GM18507 (cell line): ENCODE measurements around the gene WDR74.
"Not testable (repeated sequence)": the region's sequence is repeated elsewhere in the genome, so short reads cannot be mapped to it uniquely, and the experiment has no call there.

ENCODE experiments used
- DNase-seq: peaks from one replicate; pipeline ENCODE4 v3.0.0; 2011; ENCODE audit warnings: low read depth; ENCODE audit not compliant: insufficient read length; ENCODE audit errors: extremely low spot score
- FAIRE-seq: peaks from 2 replicates; lab custom pipeline; 2011; peaks lifted over from hg19 to GRCh38; lab: Jason Lieb, UNC

The WDR74 gene

DNA sequence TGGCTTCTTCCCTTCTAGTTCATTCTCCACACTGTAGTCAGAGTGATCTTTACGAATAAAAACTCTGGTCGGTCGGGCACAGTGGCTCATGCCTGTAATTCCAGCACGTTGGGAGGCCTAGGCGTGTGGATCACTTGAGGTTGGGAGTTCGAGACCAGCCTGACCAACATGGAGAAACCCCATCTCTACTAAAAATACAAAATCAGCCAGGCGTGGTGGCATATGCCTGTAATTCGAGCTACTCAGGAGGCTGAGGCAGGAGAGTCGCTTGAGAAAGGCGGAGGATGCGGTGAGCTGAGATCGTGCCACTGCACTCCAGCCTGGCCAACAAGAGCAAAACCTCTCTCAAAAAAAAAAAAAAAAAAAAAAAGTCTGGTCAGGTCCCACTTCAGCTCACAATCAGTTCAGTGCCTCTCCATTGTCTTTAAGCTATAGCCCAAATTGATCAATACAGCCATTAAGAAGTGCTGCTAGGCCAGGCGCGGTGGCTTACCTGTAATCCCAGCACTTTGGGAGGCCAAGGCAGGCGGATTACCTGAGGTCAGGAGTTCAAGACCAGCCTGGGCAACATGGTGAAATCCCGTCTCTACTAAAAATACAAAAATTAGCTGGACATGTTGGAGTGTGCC, 22.3 kb upstream of the WDR74 start:
- FAIRE-seq, DNase-seq: not testable (repeated sequence)

DNA sequence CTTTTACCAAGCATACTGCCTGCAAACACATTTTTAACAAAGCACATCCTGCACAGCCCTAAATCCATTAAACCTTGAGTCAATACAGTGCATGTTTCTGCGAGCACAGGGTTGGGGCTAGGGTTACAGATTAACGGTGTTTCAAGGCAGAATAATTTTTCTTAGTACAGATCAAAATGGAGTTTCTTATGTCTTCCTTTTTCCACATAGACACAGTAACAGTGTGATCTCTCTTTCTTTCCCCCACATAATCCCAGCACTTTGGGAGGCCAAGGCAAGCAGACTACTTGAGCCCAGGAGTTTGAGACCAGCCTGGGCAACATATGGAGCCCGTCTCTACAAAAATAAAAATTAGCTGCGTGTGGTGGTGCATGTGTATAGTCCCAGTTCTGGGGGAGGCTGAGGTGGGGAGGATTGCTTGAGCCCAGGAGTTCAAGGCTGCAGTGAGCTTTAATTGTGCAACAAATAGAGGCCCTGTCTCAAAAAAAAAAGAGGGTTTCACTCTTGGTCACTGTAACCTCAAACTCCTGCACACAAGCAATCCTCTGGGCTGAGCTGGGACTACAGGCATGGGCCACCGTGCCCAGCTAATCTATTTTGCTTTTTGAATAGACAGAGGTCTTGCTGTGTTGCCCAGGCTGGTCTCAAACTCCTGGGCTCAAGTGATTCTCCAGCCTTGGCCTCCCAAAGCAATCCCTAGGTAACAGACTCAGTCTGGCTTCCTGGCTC, 21.6 kb upstream of the WDR74 start:
- no peak for DNase-seq
- FAIRE-seq: no peak

DNA sequence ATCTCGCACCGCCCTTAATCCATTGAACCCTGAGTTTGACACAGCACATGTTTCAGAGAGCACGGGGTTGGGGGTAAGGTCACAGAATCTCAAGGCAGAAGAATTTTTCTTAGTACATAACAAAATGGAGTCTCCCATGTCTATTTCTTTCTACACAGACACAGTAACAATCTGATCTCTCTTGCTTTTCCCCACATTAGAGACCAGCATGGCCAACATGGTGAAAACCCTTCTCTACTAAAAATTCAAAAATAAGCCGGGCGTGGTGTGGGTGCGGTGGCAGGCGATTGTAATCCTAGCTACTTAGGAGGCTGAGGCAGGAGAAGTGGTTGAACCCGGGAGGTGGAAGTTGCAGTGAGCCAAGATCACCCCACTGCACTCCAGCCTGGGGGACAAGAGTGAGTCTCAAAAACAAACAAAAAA, 19.9 kb upstream of the WDR74 start:
- FAIRE-seq, DNase-seq: not testable (repeated sequence)

DNA sequence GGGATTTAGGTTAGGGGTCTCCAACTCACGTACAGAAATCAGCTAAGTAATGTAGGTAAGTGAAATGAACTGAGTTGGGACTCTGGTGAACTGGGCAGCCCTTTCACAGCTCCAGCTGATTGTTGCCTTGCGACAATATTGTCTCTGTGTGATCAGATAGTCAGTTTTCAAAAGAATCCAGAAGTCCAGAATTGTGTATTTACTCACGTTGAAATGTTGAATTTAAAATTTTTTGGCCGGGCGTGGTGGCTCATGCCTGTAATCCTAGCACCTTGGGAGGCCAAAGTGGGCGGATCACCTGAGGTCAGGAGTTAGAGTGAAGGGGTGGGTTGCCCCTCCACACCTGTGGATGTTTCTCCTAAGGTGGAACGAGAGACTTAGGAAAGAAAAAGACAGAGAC, 18.8 kb upstream of the WDR74 start:
- no peak for FAIRE-seq
- no peak for DNase-seq

DNA sequence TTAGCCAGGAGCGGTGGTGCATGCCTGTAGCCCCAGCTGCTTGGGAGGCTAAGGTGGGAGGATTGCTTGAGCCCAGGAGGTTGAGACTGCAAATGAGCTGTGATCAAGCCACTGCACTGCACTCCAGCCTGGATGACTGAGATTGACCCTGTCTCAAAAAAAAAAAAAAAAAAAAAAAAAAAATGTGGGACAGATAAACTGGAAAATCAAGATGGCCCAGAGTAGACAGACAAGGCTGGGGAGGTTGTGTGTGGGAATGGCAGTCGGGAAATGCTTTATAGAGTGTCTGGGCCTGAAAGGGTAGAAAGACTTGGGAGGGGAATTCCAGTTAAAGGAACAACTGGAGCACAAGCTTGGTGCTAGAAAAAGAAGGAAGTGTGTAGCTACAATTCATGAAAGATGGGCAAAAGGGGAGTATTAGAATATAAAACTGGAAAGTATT, 18.2 kb upstream of the WDR74 start:
- DNase-seq: no peak
- no peak for FAIRE-seq

DNA sequence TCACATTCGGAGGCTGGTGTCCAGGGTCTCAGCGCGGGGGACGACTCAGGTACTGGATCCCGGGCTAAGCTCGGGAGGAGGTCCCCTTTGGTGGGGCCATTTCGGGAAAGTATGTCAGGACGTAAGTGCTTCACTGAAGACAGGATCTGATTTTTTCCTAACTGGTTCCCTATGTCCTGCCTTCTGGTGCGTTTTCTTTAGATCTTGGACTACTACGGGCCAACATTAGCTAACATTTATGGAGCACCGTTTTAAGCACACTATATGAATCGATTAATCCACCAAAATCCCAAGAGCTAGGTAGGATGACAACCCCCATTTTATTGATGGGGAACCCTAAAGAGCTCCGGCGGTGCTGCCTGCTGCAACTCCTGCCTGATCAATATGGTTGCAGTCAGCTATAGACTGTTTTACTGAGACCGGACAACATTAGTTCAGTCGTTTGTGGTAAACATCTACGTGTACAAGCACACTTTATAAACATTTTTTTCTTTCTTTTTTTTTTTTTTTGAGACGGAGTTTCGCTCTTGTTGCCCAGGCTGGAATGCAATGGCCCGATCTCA, 17.0 kb upstream of the WDR74 start:
- DNase-seq: no peak
- no peak for FAIRE-seq

DNA sequence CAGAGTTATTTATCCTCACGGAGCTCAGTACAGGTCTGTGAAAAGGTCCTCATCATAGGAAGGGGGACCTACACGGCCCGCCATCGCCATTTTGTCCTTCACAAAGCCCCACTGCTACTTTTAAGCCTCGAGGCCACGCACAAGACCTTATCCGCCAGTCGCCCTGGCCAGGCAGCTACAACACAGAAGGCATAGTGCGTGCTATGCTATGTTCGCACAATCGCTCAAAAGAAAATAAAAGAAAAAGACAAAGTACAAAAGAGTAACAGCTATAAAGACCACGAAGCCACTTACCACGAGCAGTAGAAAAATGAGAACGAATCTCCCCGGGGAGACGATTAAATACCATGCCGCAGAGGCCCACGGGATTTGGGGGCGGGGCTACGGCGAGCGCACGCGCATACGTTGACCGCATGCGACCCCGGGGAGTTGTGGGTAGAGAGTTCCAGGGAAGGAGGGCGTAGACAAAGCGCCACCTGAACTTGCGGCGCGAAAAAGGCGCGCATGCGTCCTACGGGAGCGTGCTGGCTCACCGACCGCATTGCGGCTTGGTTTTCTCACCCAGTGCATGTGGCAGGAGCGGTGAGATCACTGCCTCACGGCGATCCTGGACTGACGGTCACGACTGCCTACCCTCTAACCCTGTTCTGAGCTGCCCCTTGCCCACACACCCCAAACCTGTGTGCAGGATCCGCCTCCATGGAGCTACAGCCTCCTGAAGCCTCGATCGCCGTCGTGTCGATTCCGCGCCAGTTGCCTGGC, 16.4 kb upstream of the WDR74 start:
- DNase-seq (peak; percentile 91), FAIRE-seq (peak; percentile 93)

DNA sequence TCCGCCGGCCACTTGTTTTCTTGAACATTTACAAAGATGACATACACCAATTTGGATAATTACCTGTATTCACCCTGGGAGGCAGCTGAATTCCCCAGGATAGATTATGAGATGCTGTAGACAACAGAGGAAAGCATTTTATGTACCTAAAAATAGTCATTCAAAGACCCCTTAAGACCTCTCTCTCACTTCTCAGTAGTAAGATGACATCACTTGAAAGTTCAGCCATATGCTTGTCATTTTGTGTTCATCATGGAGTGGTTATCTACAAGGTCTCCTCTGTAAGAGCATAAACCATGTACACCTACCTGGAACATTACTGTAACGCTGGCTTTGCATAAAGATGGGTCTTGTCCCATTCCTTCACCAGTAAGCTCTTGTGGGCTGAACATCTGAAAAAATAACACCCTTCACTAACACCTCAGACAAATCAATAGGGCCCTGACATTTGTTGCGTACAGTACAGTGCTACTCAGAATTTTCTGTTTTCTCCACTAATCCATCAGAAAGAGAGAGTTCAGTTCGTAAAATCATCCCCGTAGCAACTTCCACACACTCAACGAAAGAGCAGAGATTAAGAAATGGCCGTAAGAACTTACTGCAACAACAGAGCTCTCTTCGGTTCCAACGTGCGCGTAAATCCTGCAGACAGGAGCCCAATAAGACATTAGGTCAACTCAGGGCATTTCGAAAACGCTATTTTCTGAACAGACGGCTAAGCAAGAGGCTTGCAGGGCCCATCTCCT, 15.6 kb upstream of the WDR74 start:
- DNase-seq (no peak), FAIRE-seq (no peak)

DNA sequence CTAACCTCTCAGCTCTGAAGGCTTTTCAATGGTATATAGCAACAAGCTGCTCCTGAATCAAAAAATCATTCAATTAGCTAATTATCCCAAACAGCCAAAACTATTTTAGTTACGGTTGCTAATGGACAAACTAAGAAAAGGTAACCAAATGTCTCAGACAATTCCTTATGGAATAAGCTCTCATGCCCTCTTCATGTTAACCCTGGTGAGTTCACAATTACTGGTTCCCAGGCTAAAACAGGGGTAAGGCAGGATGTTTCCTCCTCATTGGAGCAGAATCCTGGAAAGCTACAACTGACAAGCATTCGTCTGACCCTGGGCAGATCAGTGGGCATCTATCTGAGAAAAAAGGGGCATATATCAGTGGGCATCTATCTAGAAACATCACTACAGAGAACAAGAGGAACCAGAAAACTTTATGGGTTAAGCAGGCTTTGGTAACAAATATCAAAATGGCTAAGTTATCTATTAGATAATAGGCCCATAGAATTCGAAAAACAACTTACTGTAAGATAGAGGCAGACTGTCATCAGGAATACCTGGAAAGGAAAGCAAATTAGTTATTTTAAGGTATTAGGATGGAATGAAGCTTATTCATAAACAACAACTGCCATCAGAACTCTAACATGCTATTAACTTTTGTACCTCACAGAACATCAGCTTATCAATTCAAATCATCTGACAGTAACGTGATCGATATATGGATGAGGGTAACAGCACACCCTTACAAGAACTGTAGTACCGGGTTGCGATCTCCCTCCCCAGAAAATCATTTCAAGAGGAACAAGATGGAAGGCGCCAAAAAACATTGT, 14.8 kb upstream of the WDR74 start:
- FAIRE-seq (no peak), DNase-seq (no peak)

DNA sequence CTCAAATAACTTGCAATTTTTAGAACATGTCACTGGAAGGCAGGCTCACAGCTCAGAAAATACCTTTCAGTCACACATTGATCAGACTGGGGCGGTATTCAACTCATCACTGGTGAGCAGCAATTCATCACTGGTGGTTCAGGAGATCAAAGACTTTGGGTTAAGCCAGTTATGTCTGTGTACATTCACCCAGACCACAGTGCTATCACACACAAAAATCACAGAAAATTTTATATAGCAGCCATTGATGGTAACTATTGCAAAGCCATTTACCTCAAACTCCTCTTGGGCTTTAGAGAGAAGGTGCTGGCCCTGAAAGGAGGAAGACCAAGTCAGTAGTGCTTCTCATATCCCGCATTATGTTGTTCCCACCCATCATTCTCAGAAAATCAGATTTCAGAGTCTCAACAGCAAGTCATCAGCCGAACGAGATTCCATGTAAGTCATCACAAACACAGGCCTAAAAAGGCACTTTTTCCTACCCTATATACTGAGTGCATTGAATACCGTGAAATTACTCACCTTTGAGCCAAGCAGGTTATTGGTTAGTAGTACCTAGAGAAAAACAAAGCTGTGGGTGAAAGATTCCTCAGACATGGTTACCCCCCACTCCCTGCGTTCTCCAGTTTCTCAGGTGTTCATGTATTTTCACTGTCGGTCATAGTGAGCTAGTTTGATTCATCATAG, 14.0 kb upstream of the WDR74 start:
- no peak for FAIRE-seq

DNA sequence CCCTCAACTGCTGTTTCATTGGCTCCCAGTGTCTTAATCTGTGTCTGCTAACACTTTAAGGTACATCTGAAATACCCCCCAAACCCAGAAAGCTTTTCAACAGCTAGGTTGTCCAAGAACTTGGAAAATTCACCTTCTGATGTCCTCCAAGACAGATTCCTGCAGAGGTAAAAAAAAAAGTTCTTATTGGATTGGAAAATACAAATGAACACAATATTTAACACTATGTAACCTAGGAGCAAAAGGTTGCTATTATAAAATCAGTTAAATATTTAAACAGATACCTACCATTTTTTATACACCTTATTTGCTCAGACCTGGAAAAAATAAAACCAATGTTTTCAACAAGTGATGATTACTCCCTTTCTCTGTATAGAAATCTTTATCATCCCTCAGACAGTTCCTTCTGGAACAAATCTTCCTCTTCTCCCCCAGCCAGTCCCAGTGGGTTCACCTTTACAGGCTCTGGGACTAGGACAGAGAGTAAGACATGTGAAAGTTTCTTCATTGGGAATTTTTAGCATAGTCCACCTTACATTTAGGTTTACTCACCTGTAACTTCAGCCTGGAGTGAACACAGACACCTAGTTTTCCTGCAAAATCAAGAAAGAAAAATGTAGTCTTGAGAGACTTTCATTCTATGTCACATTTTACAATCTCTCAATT, 13.3 kb upstream of the WDR74 start:
- DNase-seq (no peak), FAIRE-seq (no peak)

More for the DNA sequence above, 14.0 kb upstream of the WDR74 start:
- DNase-seq: no peak

DNA sequence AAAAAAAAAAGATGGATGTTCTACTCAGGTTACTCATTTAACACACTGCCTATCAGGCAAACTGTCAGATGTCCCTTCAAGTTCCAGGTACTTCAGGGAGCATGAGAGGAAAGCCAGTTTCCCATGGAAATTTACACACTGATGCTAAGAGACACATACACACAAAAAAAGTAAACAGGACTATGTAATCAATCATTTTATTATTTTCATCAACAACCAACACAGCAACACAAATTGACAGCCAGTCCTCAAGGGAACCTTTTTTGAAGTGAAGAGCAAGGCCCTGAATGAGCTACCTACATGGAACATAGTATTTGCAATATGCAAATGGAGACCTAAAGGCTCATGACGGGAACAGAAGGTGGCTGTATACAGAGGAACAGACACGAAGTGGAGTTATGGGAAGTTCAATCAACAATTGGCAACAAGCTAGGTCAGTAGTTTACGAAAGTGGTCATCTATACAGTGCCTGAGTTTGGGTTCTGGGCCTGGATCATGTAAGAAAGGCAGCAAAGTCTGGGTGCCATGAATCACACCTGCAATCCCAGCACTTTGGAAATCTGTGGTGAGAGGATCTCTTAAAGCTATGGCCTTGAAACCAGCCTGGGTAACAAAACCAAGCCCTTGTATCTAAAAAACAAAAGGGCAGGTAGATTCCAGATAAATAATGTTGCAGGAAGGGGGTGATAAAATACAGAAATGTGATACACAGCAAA, 12.6 kb upstream of the WDR74 start:
- DNase-seq (no peak), FAIRE-seq (no peak)

DNA sequence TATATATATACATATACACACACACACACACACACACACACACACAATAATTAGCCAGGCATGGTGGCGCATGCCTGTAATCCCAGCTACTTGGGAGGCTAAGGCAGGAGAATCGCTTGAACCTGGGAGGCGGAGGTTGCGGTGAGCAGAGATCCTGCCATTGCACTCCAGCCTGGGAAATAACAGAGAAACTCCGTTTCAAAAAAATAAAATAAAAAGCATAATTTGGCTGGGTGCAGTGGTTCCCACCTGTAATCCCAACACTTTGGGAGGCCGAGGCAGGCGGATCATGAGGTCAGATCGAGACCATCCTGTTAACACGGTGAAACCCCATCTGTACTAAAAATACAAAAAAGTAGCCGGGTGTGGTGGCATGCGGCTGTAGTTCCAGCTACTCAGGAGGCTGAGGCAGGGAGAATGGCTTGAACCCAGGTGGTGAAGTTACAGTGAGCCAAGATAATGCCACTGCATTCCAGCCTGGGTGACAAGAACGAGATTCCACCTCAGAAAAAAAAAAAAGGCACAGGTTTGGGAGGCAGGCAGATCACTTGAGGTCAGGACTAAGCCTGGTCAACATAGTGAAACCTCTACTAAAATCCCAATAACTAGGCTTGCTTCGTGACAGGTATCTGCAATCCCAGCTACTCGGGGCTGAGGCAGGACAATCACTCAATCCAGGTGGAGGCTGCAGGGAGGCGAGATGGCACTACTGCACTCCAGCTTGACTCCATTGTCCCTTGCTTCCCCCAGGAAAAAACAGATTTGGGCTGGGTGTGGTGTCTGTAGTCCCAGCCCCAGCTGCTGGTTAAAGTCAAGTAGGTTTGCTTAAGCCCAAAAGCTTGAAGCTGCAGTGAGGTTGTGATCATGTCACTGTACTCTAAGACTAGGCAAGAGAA, 11.8 kb upstream of the WDR74 start:
- FAIRE-seq (no peak), DNase-seq (no peak)

DNA sequence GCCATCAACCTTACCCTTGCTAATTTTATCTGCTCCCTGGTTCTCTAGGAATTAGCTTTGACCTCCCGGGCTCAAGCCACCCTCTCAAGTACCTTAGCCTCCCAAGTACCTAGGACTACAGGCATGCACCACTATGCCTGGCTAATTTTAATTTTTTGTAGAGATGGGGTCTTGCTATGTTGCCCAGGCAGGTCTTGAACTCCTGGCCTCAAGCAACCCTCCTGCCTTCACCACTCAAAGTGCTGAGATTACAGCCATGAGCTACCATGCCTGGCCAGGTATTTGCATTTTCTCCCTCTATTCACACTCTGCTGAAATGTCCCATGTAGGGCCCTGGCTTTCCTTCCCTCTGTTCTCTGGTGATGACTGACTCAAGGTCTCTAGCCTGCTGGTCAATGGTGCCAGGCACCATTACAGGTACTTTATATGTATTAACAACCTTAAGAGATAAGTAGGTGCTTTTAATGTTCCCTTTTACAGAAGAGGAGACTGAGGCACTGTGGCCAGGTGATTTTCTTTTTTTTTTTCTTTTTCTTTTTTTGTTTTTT, 8.5 kb upstream of the WDR74 start:
- no peak for FAIRE-seq

DNA sequence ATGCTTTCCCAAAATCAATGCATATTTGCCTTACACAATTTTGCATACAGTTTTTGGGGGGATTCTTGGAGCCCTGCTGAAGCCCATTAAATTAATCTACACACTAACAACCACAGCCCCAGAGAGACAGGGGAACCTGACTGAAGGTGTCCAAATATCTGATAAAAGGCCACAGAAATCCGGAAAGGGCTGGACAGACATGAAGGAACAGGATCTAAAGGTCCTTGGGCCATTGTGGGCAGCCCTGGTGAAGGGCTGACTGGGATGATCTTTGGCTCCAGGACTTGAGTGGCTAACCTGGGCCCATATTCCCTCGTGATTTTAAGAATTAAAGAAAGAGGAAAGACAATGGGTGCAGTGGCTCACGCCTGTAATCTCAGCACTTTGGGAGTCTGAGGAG, 6.8 kb upstream of the WDR74 start:
- FAIRE-seq: no peak
- DNase-seq: no peak

More for the DNA sequence above, 8.5 kb upstream of the WDR74 start:
- no peak for DNase-seq

DNA sequence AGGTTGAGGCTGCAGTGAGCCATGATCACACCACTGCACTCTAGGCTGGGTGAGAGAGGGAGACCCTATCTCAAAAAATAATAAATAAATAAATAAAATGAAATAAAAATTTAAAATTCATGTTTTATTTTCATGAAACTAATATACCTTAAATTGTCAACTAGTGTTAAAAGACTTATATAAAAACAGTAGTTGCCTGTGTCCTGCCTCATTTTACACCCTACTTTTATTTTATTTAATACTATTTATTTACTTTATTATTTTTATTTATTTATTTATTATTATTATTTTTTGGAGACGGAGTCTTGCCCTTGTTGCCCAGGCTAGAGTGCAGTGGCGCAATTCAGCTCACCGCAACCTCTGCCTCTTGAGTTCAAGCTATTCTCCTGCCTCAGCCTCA, 4.8 kb upstream of the WDR74 start:
- no peak for DNase-seq
- FAIRE-seq: no peak
